ENCODE results near the gene DST.

- no peak for TF ChIP-seq CTCF (IDR thresholded peaks at IDR 0.05)
- no peak for TF ChIP-seq EZH2 (IDR thresholded peaks at IDR 0.05)
- TF ChIP-seq EZH2phosphoT487 (IDR thresholded peaks at IDR 0.05), result no peak
Measured at GRCh38 chr6:56552187-56553130, 90.2 kb downstream of the DST start.
